Kidney epithelial cell (primary cell): ENCODE data around the gene COG4. TPM values are rescaled to one million over a fixed set of nuclear protein-coding genes. Genes with fewer than 3 reads are reported as not detected.

Experiments used
- DNase-seq: peaks from one replicate; pipeline ENCODE4 v3.0.0-alpha.2; 2010; ENCODE audit warnings: low read depth
- H3K27me3 ChIP-seq: 2 replicates; pipeline ENCODE4 v1.6.0; 2011; ENCODE audit warnings: low read length; ENCODE audit not compliant: control insufficient read depth, insufficient read depth
- H3K36me3 ChIP-seq: 2 replicates; pipeline ENCODE4 v1.5.1; 2011; ENCODE audit warnings: low read length; ENCODE audit not compliant: control insufficient read depth, insufficient read depth
- H3K4me3 ChIP-seq: 2 replicates; pipeline ENCODE4 v1.5.1; 2011; ENCODE audit warnings: low read depth, mild to moderate bottlenecking, control low read depth, low read length
- total RNA-seq: library from RNA; depleted of rRNA; stranded (reverse); fragments of >200 nt; gene quantifications from 2 replicates; pipeline ENCODE4 v1.2.3, GENCODE V29; 2015
- TF ChIP-seq, protein P1 (sequence below): IDR thresholded peaks from 2 replicates; pipeline ENCODE4 v1.5.1; 2011; ENCODE audit warnings: mild to moderate bottlenecking, moderate library complexity, low read length, control low read depth, inconsistent platforms; ENCODE audit not compliant: insufficient read depth, poor library complexity, severe bottlenecking

COG4 gene
- total RNA-seq, 1 donor from 2014 or later = 46.4 TPM

DNA sequence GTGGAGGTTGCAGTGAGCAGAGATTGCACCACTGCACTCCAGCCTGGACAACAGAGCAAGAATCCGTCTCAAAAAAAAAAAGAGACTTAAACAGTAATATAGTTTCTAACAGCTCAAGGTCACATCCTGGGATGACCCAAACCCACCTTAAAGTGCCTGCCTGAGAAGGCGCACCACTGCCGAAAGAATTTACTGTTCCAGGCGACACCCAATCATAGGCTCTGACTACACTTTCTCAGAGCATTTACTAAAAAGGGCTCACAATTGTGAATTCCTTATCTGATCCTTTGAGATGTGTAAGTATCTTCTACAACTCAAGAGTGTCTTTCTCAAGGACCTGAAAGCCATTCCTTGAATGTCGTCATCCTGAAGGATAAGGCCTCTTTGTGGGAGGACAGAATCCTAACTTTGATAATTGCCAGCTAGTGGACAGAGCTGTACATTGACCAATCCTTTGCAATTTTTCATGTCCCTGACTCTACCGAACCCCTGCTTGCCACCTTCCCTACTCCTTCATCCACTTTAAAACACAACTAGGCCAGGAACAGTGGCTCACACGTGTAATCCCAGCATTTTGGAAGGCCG lies 81.9 kb downstream of the COG4 start:
- Histone ChIP-seq H3K27me3 (no peaks in the 10 kb centered on the region), H3K36me3 (no peaks in the 10 kb centered on the region), H3K4me3 (no peak overlapping the region)
- TF ChIP-seq, protein P1, sequence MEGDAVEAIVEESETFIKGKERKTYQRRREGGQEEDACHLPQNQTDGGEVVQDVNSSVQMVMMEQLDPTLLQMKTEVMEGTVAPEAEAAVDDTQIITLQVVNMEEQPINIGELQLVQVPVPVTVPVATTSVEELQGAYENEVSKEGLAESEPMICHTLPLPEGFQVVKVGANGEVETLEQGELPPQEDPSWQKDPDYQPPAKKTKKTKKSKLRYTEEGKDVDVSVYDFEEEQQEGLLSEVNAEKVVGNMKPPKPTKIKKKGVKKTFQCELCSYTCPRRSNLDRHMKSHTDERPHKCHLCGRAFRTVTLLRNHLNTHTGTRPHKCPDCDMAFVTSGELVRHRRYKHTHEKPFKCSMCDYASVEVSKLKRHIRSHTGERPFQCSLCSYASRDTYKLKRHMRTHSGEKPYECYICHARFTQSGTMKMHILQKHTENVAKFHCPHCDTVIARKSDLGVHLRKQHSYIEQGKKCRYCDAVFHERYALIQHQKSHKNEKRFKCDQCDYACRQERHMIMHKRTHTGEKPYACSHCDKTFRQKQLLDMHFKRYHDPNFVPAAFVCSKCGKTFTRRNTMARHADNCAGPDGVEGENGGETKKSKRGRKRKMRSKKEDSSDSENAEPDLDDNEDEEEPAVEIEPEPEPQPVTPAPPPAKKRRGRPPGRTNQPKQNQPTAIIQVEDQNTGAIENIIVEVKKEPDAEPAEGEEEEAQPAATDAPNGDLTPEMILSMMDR = no peak
- DNase-seq = no peak

DNA sequence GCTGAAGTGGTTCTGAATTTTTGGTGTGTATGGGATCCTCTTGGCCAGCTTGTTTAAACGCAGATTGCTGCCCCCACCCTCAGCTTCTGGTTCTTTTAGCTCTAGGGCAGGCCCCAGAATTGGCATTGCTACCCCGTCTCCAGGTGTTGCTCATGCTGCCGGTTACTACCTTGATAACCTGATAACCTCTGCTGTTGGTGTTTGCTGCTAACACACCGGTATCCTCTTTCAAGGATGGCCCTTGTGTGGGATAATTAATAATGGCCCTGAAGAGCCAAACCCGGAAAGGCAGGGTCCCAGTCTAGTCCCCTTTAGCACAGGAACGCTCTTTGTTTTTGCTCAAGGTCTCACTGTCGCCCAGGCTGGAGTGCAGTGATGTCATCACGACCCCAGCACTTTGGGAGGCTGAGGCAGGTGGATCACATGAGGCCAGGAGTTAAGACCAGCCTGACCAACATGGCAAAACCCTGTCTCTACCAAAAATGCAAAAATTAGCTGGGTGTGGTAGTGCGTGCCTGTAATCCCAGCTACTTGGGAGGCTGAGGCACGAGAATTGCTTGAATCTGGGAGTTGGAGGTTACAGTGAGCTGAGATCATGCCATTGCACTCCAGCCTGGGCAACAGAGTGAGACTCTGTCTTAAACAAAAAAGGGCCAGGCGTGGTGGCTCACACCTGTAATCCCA lies 83.2 kb downstream of the COG4 start:
- Histone ChIP-seq H3K27me3 (no peaks in the 10 kb centered on the region), H3K4me3 (no peak overlapping the region), H3K36me3 (no peaks in the 10 kb centered on the region)
- TF ChIP-seq, protein P1 = no peak
- no peak for DNase-seq

DNA sequence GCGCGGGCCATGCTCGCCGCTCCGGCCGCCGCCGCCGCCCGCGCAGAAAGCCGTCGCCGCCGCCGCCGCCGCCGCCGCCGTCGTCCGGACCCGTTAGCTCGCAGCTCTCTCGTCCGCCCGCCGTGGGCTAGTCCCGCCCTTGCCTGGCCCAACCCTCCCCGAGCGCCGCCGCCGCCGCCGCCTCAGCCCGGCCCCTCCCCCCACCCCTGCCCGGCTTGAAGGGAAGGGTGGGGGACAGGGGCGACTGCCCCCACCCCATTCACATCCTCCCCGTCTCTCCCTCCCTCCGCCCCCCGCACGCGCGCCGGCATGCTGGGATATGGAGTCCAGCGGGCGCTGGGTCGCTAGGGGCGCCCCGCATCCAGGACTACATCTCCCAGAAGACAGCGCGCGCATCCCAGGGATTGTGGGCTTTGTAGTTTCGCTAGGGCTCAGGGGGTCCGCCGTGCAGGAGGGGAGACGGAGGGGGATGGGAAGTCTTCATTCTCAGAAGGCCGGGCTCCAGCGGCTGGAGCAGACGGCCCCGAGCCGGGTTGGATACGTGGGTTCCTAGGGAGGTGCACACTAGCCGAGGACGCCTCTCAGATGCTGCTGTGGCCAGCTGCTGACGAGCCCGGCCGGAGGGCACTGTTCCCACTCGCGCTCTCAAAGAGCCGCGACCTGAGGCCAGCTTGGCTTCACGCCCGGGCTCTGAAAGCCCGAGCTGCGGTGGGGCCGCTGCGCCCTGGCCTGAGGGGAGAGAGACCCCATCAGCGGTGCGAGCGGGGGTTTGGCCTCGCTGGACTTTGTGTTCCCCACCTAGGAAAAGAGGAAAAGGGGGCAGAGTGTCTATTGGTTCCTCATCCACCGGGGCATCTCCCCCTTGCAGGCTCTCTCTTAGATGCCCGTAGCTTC lies 84.1 kb downstream of the COG4 start, which contains the start of gene ST3GAL2:
TSS of gene ST3GAL2 (minus strand) at position 132 of the 894 bp plus-strand sequence. CDS start 40,570 bp downstream, outside the sequence.
- Histone ChIP-seq H3K27me3 (no peaks in the 10 kb centered on the region), H3K36me3 (no peaks in the 10 kb centered on the region), H3K4me3 (peak within 1 kb of the TSS; percentile 75)
- TF ChIP-seq, protein P1 = no peak
- DNase-seq = no peak

DNA sequence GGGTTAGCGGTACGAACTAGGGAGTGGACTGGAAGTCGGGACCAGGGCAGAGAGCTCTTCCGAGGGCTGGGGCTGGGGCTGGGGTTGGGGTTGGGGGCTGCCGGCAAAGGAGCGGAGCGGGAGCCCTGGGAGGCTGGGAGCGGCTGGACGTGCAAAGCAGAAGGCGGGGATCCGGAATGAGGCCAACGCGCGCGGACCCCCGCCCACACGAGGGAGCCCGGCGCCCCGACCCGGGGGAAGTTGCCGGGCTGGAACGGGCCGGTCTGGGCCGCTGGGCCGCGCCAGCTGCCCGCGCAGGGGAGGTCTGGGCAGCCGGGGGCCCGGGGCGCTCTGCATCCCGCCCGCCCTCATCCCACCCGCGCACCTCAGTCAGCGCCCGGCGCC lies 84.8 kb downstream of the COG4 start:
- no peak for DNase-seq
- TF ChIP-seq, protein P1 = no peak
- peak overlapping the region; percentile 75 for H3K4me3 ChIP-seq
- H3K27me3 ChIP-seq = no peaks in the 10 kb centered on the region
- no peaks in the 10 kb centered on the region for H3K36me3 ChIP-seq

DNA sequence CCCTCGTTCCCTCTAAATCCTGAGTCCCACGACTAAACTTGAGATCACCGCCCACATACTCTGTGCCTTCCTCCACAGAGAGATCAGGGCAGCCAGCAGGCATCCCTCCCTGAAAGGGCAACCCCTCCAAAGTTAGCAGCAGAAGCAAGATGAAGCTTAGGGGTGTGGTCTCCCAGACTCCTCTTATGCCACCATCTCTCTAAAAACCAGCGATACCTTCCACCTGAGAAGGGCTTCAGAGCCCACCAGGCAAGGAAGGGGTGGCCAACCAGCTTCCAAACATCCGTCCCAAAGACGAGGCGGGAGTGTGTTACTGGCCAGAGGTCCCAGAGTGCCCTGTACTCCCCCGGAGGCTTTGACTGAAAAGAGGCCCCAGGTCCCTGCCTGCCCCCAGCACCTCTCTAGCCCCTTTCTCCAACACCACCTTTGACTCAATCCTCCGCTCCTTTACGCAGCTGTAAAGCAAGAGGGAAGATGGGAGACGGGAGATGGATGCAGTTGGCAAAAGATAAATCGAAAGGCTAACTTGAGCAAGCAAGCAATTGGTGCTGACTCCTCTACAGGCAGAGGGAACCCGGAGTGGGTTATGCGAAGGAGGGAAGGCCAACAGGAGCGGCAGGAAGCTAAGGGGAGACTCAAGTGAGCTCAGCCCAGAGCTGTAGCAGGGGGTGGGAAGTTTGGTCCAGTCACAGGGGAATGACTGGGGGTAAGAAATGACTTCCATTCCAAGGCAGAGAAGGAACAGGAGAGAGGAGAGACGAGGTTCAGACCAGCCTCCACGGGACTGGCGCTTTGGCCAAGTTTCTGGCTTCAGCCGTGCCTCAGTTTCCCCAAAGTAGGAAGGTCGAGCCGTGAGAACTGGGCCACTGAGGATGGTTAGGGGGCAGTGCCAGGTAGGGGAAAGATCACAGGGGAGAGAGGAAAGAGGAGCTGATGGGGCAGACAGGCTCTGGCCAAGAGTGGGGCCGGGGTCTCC lies 85.5 kb downstream of the COG4 start:
- DNase-seq = no peak

More for the DNA sequence above, 85.5 kb downstream of the COG4 start:
- H3K27me3 ChIP-seq = no peaks in the 10 kb centered on the region
- TF ChIP-seq, protein P1 = no peak
- peak overlapping the region; percentile 75 for H3K4me3 ChIP-seq
- no peaks in the 10 kb centered on the region for H3K36me3 ChIP-seq
